Tibial nerve (tissue), 4 donors: Measurements from ENCODE around the gene MRPL1.

Experiments
- EP300 ChIP-seq, 2 donors: sonication (generic); formaldehyde crosslinking; IDR thresholded peaks; one replicate each; pipeline ENCODE4 v1.6.1; 2017; ENCODE audit warnings: antibody characterized with exemption in 2 of 2, mild to moderate bottlenecking in 1 of 2
- POLR2A ChIP-seq, 2 donors: fragments of 450-650 bp; IDR thresholded peaks; one replicate each; pipeline ENCODE4 v1.6.1; 2017; ENCODE audit warnings: antibody characterized with exemption in 2 of 2, mild to moderate bottlenecking in 2 of 2, moderate library complexity in 2 of 2
- TF ChIP-seq, protein P1 (sequence below), 5 experiments: fragments of 200-600 bp in 3 of 5; fragments of 450-650 bp in 2 of 5; sonication (generic) in 3 of 5; IDR thresholded peaks; one replicate each; pipeline ENCODE4 v1.5.1; 2016 to 2019; ENCODE audit warnings: antibody characterized with exemption in 5 of 5, mild to moderate bottlenecking in 3 of 5, moderate library complexity in 2 of 5

DNA sequence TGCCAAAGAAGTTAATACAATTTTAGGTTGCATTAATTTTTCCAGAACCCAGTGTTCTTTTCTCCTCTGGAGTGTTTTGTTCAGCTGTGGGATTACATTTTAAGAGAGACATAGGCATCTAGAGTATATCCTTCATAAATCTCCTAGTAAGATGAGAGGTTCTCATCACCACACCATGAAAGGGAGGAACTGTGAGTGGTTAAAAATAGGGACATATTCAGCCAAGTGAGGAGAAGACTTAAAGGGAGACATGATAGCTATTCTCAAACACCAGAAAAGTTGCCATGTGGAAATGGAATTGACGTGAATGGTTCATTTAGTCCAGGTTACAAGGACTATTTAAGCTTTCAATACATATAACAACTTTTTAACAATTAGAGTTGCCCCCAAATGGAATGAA, 6.5 kb upstream of the MRPL1 start:
- TF ChIP-seq, protein P1, sequence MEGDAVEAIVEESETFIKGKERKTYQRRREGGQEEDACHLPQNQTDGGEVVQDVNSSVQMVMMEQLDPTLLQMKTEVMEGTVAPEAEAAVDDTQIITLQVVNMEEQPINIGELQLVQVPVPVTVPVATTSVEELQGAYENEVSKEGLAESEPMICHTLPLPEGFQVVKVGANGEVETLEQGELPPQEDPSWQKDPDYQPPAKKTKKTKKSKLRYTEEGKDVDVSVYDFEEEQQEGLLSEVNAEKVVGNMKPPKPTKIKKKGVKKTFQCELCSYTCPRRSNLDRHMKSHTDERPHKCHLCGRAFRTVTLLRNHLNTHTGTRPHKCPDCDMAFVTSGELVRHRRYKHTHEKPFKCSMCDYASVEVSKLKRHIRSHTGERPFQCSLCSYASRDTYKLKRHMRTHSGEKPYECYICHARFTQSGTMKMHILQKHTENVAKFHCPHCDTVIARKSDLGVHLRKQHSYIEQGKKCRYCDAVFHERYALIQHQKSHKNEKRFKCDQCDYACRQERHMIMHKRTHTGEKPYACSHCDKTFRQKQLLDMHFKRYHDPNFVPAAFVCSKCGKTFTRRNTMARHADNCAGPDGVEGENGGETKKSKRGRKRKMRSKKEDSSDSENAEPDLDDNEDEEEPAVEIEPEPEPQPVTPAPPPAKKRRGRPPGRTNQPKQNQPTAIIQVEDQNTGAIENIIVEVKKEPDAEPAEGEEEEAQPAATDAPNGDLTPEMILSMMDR (IDR thresholded peaks at IDR 0.05): no peak
- TF ChIP-seq POLR2A (IDR thresholded peaks at IDR 0.05) (no peak), EP300 (IDR thresholded peaks at IDR 0.05) (no peak)
